H9 (cell line): ENCODE data around the gene TIMM10. TPM values are rescaled to one million over a fixed set of nuclear protein-coding genes. Genes with fewer than 3 reads are reported as not detected.

Source experiments
- DNase-seq: peaks from one replicate; pipeline ENCODE4 v3.0.0-alpha.2; 2017
- H2AFZ ChIP-seq: one replicate; pipeline ENCODE4 v1.6.1; 2013; ENCODE audit warnings: mild to moderate bottlenecking, low read length, control low read depth, moderate library complexity
- H2AK5ac ChIP-seq: 2 replicates; pipeline ENCODE4 v1.6.1; 2013; ENCODE audit warnings: low read length, control low read depth, mixed read lengths; ENCODE audit not compliant: insufficient read length
- H2BK120ac ChIP-seq: one replicate; pipeline ENCODE4 v1.6.1; 2013; ENCODE audit warnings: low read depth, mild to moderate bottlenecking, low read length, control low read depth, inconsistent platforms; ENCODE audit not compliant: poor library complexity, severe bottlenecking
- H2BK12ac ChIP-seq: 2 replicates; pipeline ENCODE4 v1.6.1; 2013; ENCODE audit warnings: low read length, control low read depth, mixed read lengths, low read depth; ENCODE audit not compliant: insufficient read length
- H2BK15ac ChIP-seq: 2 replicates; pipeline ENCODE4 v1.6.1; 2013; ENCODE audit warnings: low read depth, low read length, control low read depth
- H2BK20ac ChIP-seq: one replicate; pipeline ENCODE4 v1.6.1; 2013; ENCODE audit warnings: low read depth, mild to moderate bottlenecking, low read length, control low read depth, inconsistent platforms; ENCODE audit not compliant: poor library complexity, severe bottlenecking
- H2BK5ac ChIP-seq: 2 replicates; pipeline ENCODE4 v1.6.1; 2013; ENCODE audit warnings: low read length, control low read depth, mixed read lengths; ENCODE audit not compliant: insufficient read length
- H3K14ac ChIP-seq: 2 replicates; pipeline ENCODE4 v1.6.1; 2013; ENCODE audit warnings: low read length, control low read depth; ENCODE audit not compliant: insufficient read depth
- H3K18ac ChIP-seq: 2 replicates; pipeline ENCODE4 v1.6.1; 2013; ENCODE audit warnings: low read depth, mild to moderate bottlenecking, mixed read lengths, low read length, control low read depth; ENCODE audit not compliant: insufficient read length
- H3K23ac ChIP-seq: 2 replicates; pipeline ENCODE4 v1.6.1; 2013; ENCODE audit warnings: low read length, control low read depth, mixed read lengths, low read depth; ENCODE audit not compliant: insufficient read length
- H3K23me2 ChIP-seq: 2 replicates; pipeline ENCODE4 v1.6.1; 2013; ENCODE audit warnings: low read depth, mild to moderate bottlenecking, mixed read lengths, low read length, control low read depth; ENCODE audit not compliant: insufficient read length, poor library complexity, severe bottlenecking
- H3K27ac ChIP-seq: 2 replicates; pipeline ENCODE4 v1.5.1; 2013; ENCODE audit warnings: low read length, control low read depth, mixed read lengths, low read depth; ENCODE audit not compliant: insufficient read length
- H3K27me3 ChIP-seq: 2 replicates; pipeline ENCODE4 v1.6.1; 2013; ENCODE audit warnings: low read length, control low read depth, inconsistent platforms; ENCODE audit not compliant: insufficient read depth
- H3K4ac ChIP-seq: 2 replicates; pipeline ENCODE4 v1.6.1; 2013; ENCODE audit warnings: low read depth, mild to moderate bottlenecking, control low read depth, inconsistent platforms, low read length, moderate library complexity
- H3K4me1 ChIP-seq: 2 replicates; pipeline ENCODE4 v1.6.1; 2013; ENCODE audit warnings: low read length, control low read depth, inconsistent platforms; ENCODE audit not compliant: insufficient read depth
- H3K4me2 ChIP-seq: 2 replicates; pipeline ENCODE4 v1.6.1; 2013; ENCODE audit warnings: low read length, control low read depth, mixed read lengths; ENCODE audit not compliant: insufficient read length, insufficient read depth
- H3K56ac ChIP-seq: 2 replicates; pipeline ENCODE4 v1.6.1; 2013; ENCODE audit warnings: low read depth, mild to moderate bottlenecking, mixed read lengths, low read length, control low read depth; ENCODE audit not compliant: insufficient read length
- H3K79me1 ChIP-seq: 2 replicates; pipeline ENCODE4 v1.6.1; 2013; ENCODE audit warnings: low read depth, mild to moderate bottlenecking, moderate library complexity, low read length, control low read depth, inconsistent platforms; ENCODE audit not compliant: insufficient read depth, poor library complexity, severe bottlenecking
- H3K79me2 ChIP-seq: 2 replicates; pipeline ENCODE4 v1.6.1; 2013; ENCODE audit warnings: low read length, control low read depth, inconsistent platforms; ENCODE audit not compliant: insufficient read depth
- H3K9ac ChIP-seq: 2 replicates; pipeline ENCODE4 v1.6.1; 2013; ENCODE audit warnings: low read length, control low read depth, mixed read lengths; ENCODE audit not compliant: insufficient read length; ENCODE audit errors: extremely low read depth
- H3K9me3 ChIP-seq: one replicate; pipeline ENCODE4 v1.6.1; 2013; ENCODE audit warnings: low read depth, low read length, inconsistent platforms; ENCODE audit not compliant: control insufficient read depth
- H3T11ph ChIP-seq: one replicate; pipeline ENCODE4 v1.6.1; 2013; ENCODE audit warnings: mild to moderate bottlenecking, low read length, control low read depth, inconsistent platforms
- H4K20me1 ChIP-seq: one replicate; pipeline ENCODE4 v1.6.1; 2013; ENCODE audit not compliant: control insufficient read depth, insufficient read length, insufficient read depth
- H4K5ac ChIP-seq: 2 replicates; pipeline ENCODE4 v1.6.1; 2013; ENCODE audit warnings: low read depth, mild to moderate bottlenecking, mixed read lengths, low read length, control low read depth; ENCODE audit not compliant: insufficient read length
- H4K8ac ChIP-seq: replicated peaks from 2 replicates; pipeline ENCODE4 v1.6.1; 2013; ENCODE audit warnings: low read length, control low read depth, mixed read lengths, low read depth; ENCODE audit not compliant: insufficient read length
- H4K91ac ChIP-seq: 2 replicates; pipeline ENCODE4 v1.6.1; 2013; ENCODE audit warnings: low read depth, mild to moderate bottlenecking, moderate library complexity, mixed read lengths, low read length, control low read depth; ENCODE audit not compliant: insufficient read length
- H3K27ac Mint-ChIP-seq, 3 experiments: 2 replicates in 2 of 3; 3 replicates in 1 of 3; pipeline ENCODE4 v1.8.0; 2020 to 2021; ENCODE audit warnings: mixed read lengths in 3 of 3, mild to moderate bottlenecking in 1 of 3, moderate library complexity in 1 of 3
- H3K27me3 Mint-ChIP-seq: 2 replicates; pipeline ENCODE4 v1.8.0; 2021; ENCODE audit warnings: low read depth, mild to moderate bottlenecking, moderate library complexity, mixed read lengths
- H3K36me3 Mint-ChIP-seq, 3 experiments: 2 replicates in 2 of 3; 3 replicates in 1 of 3; pipeline ENCODE4 v1.8.0; 2020 to 2021; ENCODE audit warnings: low read depth in 3 of 3, mixed read lengths in 3 of 3; ENCODE audit not compliant: insufficient read depth in 1 of 3
- H3K4me1 Mint-ChIP-seq, 2 experiments: 2 replicates each; pipeline ENCODE4 v1.8.0; 2020; ENCODE audit warnings: mixed read lengths in 2 of 2
- H3K4me3 Mint-ChIP-seq, 2 experiments: 2 replicates in 1 of 2; 3 replicates in 1 of 2; pipeline ENCODE4 v1.8.0; 2020 to 2021; ENCODE audit warnings: mild to moderate bottlenecking in 2 of 2, mixed read lengths in 2 of 2, moderate library complexity in 1 of 2
- H3K9me3 Mint-ChIP-seq, 2 experiments: 2 replicates in 1 of 2; 3 replicates in 1 of 2; pipeline ENCODE4 v1.8.0; 2020; ENCODE audit warnings: mild to moderate bottlenecking in 2 of 2, mixed read lengths in 2 of 2, moderate library complexity in 1 of 2
- CTCF ChIP-seq: fragments of 200-600 bp; sonication (generic); conservative IDR thresholded peaks from 3 replicates; pipeline ENCODE4 v1.8.0; 2021; ENCODE audit warnings: antibody characterized with exemption, mild to moderate bottlenecking
- WGBS: extraction: QIAGEN DNeasy Blood & Tissue Kit; methylation state at CpG from one replicate; pipeline ENCODE4 v1.1.7; 2013; ENCODE audit warnings: missing lambda C conversion rate, low lambda C conversion rate, mixed read lengths; ENCODE audit not compliant: insufficient read length; ENCODE audit errors: extremely low coverage; 5-methylcytosine and 5-hydroxymethylcytosine counted together
- total RNA-seq: library from RNA; stranded (reverse); gene quantifications from 2 replicates; pipeline ENCODE4 v1.2.1, GENCODE V29; 2021

TIMM10 gene
- total RNA-seq, 1 experiment from 2014 or later = 130 TPM

- no peaks in the 10 kb centered on the region for H3K4me1 ChIP-seq
- no peak overlapping the region for H2AFZ ChIP-seq
- no peak overlapping the region for H3K18ac ChIP-seq
- no peak overlapping the region for H3K4me2 ChIP-seq
- Mint-ChIP-seq H3K9me3 (no peaks in the 10 kb centered on the region; a peak in 2 of 5 replicates), H3K27ac (no peak overlapping the region), H3K27me3 (peaks cover 79% of the 10 kb centered on the region), H3K4me3 (peak overlapping the region in 1 of 2 experiments; percentile 84; a peak in 3 of 5 replicates), H3K36me3 (peaks cover 3 to 13% (median 6%) of the 10 kb centered on the region in 3 experiments; a peak in 6 of 7 replicates), H3K4me1 (peaks cover 17 to 48% of the 10 kb centered on the region in 2 experiments)
- WGBS = no CpG with 5 or more reads among the region's 2 CpGs
- no peak overlapping the region for H2AK5ac ChIP-seq
- no peak overlapping the region for H3K14ac ChIP-seq
- peaks cover 21% of the 10 kb centered on the region for H3K23me2 ChIP-seq
- no peak overlapping the region for H2BK120ac ChIP-seq
- no peak for DNase-seq
- no peak overlapping the region for H4K5ac ChIP-seq
- no peak overlapping the region for H4K8ac ChIP-seq
- H3K9ac ChIP-seq = no peak overlapping the region
- H2BK12ac ChIP-seq = no peak overlapping the region
- no peak overlapping the region for H4K91ac ChIP-seq
- no peaks in the 10 kb centered on the region for H4K20me1 ChIP-seq
- H3T11ph ChIP-seq = no peak overlapping the region
- no peak overlapping the region for H3K23ac ChIP-seq
- no peaks in the 10 kb centered on the region for H3K79me2 ChIP-seq
- no peak overlapping the region for H2BK20ac ChIP-seq
- no peak for TF ChIP-seq CTCF
- no peak overlapping the region for H3K27ac ChIP-seq
- no peak overlapping the region for H2BK15ac ChIP-seq
- no peak overlapping the region for H3K4ac ChIP-seq
- no peak overlapping the region for H3K56ac ChIP-seq
- no peak overlapping the region for H2BK5ac ChIP-seq
- no peaks in the 10 kb centered on the region for H3K79me1 ChIP-seq
- H3K9me3 ChIP-seq = no peaks in the 10 kb centered on the region
- H3K27me3 ChIP-seq = no peaks in the 10 kb centered on the region; the same call in 1 of the 2 replicates
These were observed 49.2 kb downstream of the TIMM10 start for GRCh38 chr11:57481315-57481714.
